HFF-Myc (cell line): Measurements from ENCODE around the gene EPB41L2.

ENCODE experiments used
- DNase-seq: peaks from one replicate; pipeline ENCODE4 v3.0.0-alpha.2; 2011; ENCODE audit warnings: low read depth; ENCODE audit errors: extremely low read depth
- H3K4me3 ChIP-seq: replicated peaks from 2 replicates; pipeline ENCODE4 v1.5.1; 2011; ENCODE audit warnings: low read depth, mild to moderate bottlenecking, control low read depth, low read length
- CTCF ChIP-seq: IDR thresholded peaks from 2 replicates; pipeline ENCODE4 v1.5.1; 2012; ENCODE audit warnings: mild to moderate bottlenecking, low read depth, low read length, control low read depth; ENCODE audit errors: missing control alignments

Gene EPB41L2

GRCh38 chr6:130966344-130966980 is 96.6 kb downstream of the EPB41L2 start:
- DNase-seq: no peak
- no peak for TF ChIP-seq CTCF

GRCh38 chr6:130965656-130966055 is 97.4 kb downstream of the EPB41L2 start:
- DNase-seq: no peak
- TF ChIP-seq CTCF: no peak
- H3K4me3 ChIP-seq: no peak overlapping the region

More at GRCh38 chr6:130966344-130966980, 96.6 kb downstream of the EPB41L2 start:
- no peak overlapping the region for H3K4me3 ChIP-seq

- no peak for TF ChIP-seq CTCF
- no peak for DNase-seq
- H3K4me3 ChIP-seq: no peak overlapping the region
Measured at GRCh38 chr6:130964808-130965604, 98.0 kb downstream of the EPB41L2 start.

GRCh38 chr6:130964289-130964688 is 98.8 kb downstream of the EPB41L2 start:
- DNase-seq: no peak
- no peak overlapping the region for H3K4me3 ChIP-seq
- TF ChIP-seq CTCF: no peak

- H3K4me3 ChIP-seq: no peak overlapping the region
- DNase-seq: no peak
- TF ChIP-seq CTCF: no peak
Measured at GRCh38 chr6:130962966-130963365, 100.1 kb downstream of the EPB41L2 start.

- no peak for DNase-seq
- no peak for TF ChIP-seq CTCF
- no peak overlapping the region for H3K4me3 ChIP-seq
Measured at GRCh38 chr6:130961148-130961547, 101.9 kb downstream of the EPB41L2 start.

GRCh38 chr6:130959951-130960350 is 103.1 kb downstream of the EPB41L2 start:
- DNase-seq: no peak
- H3K4me3 ChIP-seq: no peak overlapping the region
- no peak for TF ChIP-seq CTCF
